IPS DF 6.9 (cell line): ENCODE data around the gene UBR2.

Experiments
- DNase-seq: peaks from one replicate; pipeline ENCODE4 v3.0.0-alpha.2; 2013; ENCODE audit warnings: low read depth, low spot score
- H3K27ac ChIP-seq: one replicate; pipeline ENCODE4 v1.5.1; 2013; ENCODE audit warnings: low read length, control low read depth
- H3K27me3 ChIP-seq: 2 replicates; pipeline ENCODE4 v1.6.1; 2013; ENCODE audit warnings: mild to moderate bottlenecking, low read length; ENCODE audit not compliant: control insufficient read depth, insufficient read depth
- H3K36me3 ChIP-seq: 2 replicates; pipeline ENCODE4 v1.6.1; 2013; ENCODE audit warnings: low read length; ENCODE audit not compliant: control insufficient read depth, insufficient read depth
- H3K4me1 ChIP-seq: 2 replicates; pipeline ENCODE4 v1.6.1; 2013; ENCODE audit warnings: low read length; ENCODE audit not compliant: control insufficient read depth, insufficient read depth
- H3K4me3 ChIP-seq: 2 replicates; pipeline ENCODE4 v1.5.1; 2013; ENCODE audit warnings: mild to moderate bottlenecking, low read length
- H3K9me3 ChIP-seq: 2 replicates; pipeline ENCODE4 v1.6.1; 2013; ENCODE audit warnings: low read length, inconsistent platforms; ENCODE audit not compliant: control insufficient read depth, insufficient read depth
- WGBS: extraction: QIAGEN DNeasy Blood & Tissue Kit; methylation state at CpG from one replicate; pipeline ENCODE4 v1.1.7; 2013; ENCODE audit warnings: mixed read lengths, missing lambda C conversion rate; ENCODE audit not compliant: insufficient read length, insufficient coverage; 5-methylcytosine and 5-hydroxymethylcytosine counted together

UBR2 gene

DNA sequence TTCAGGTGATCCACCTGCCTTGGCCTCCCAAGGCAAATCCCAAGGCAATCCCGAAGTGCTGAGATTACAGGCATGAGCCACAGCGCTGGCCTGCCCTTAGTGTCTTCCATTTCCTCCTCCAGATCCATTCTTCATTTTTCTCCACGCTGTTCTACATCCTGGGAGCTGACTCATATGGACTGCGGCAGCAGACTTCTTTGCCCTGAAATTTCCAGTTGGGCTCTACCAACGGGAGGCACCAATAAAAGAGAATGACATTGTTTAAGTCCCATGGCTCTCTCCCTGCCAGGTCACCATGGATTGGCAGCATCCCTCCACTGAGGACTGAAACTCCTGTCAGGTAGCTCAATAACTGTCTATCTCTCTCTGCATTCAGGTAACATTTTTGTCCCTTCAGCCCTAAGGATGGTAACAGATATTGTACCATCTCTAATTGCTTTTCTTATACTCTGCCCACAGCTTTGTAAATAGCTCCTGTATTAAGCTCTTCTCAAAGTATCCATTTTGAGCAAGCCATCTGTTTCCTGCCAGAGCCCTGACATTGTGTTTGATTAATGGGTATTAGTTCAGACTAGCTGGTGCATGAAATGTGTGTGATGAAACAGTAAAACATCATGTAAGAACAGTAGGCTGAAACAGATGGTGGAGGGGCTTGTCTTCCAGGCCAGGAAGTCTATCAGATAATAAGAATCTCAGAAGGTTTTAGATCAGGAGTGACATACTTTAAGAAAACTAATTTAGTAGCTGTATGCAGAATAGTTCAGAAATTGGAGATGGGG is 178.5 kb downstream of the UBR2 start:
- Histone ChIP-seq H3K27ac (no peak overlapping the region), H3K4me1 (no peaks in the 10 kb centered on the region), H3K9me3 (no peaks in the 10 kb centered on the region), H3K36me3 (no peaks in the 10 kb centered on the region), H3K27me3 (no peaks in the 10 kb centered on the region), H3K4me3 (no peak overlapping the region)
- no CpG with 5 or more reads among the region's 5 CpGs for WGBS
- DNase-seq, result no peak
